ENCODE measurements around the gene FHAD1.

Gene FHAD1

DNA sequence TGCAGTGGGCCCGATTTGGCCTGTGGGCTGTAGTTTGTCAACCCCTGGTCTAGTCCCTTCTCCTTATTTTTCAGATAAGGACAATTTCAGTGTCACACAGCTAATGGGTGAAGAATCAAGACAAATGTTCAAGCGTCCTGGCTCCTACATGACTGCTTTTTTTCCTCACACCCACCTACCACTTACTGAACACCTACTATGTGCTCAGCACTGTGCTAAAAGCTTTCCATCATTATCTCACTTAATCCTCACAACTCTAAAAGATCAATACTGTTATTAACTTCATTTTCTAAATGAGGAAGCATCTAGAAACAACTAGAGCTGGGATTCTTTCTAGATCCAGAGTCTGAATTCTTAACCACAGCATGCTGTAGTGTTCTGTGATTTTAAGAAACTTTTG is 94.2 kb downstream of the FHAD1 start:
- H3K4me3 ChIP-seq (ENCODE audit: low read depth, low read length): no peak overlapping the region
- TF ChIP-seq CTCF (IDR thresholded peaks at IDR 0.05; ENCODE audit: borderline replicate concordance, insufficient read depth, low read depth, low read length): no peak

DNA sequence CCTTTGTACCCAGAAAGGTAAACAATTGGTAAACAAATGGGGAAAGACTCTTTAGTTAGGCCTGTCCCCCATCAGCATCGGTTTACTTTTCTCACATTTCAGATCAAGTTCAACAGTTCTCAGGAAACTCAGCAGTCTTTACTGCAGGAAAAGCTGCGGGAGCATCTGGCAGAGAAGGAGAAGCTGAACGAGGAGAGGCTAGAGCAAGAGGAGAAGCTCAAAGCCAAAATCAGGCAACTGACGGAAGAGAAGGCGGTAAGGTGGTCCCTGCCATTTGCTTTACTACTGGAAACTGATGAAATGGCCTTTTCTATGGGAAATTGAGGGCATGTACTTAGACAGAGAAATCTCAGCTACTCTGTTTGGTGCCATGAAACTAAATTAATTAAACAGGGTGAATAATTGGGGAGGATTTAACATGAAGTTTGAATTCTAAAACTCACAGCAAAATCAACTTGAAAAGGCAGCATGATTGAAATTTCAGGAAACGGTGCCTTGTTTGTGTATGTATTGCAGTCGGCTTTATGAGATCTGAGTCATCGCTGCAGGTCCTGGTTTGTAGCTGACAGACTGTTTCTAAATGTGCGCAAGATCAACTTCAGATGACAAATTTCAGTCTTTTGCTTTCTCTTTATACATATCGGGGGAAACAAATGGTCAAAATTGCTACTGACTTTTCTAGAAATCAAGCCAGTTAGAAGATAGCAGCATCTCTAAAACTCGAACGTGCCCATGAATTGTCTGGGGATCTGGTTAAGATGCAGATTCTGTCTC is 94.8 kb downstream of the FHAD1 start:
- TF ChIP-seq CTCF (IDR thresholded peaks at IDR 0.05; ENCODE audit: borderline replicate concordance, insufficient read depth, low read depth, low read length): no peak
- H3K4me3 ChIP-seq (ENCODE audit: low read depth, low read length): no peak overlapping the region

- no peak for TF ChIP-seq CTCF (IDR thresholded peaks at IDR 0.05; ENCODE audit: borderline replicate concordance, insufficient read depth, low read depth, low read length)
- H3K4me3 ChIP-seq (ENCODE audit: low read depth, low read length): no peak overlapping the region
Measured at GRCh38 chr1:15342408-15342967, 95.5 kb downstream of the FHAD1 start.

GRCh38 chr1:15343099-15343498 is 96.1 kb downstream of the FHAD1 start:
- no peak for TF ChIP-seq CTCF (IDR thresholded peaks at IDR 0.05; ENCODE audit: borderline replicate concordance, insufficient read depth, low read depth, low read length)
- no peak overlapping the region for H3K4me3 ChIP-seq (ENCODE audit: low read depth, low read length)

- no peak for TF ChIP-seq CTCF (IDR thresholded peaks at IDR 0.05; ENCODE audit: borderline replicate concordance, insufficient read depth, low read depth, low read length)
- H3K4me3 ChIP-seq (ENCODE audit: low read depth, low read length): no peak overlapping the region
Measured at GRCh38 chr1:15343729-15344128, 96.7 kb downstream of the FHAD1 start.

- H3K4me3 ChIP-seq (ENCODE audit: low read depth, low read length): no peak overlapping the region
- TF ChIP-seq CTCF (IDR thresholded peaks at IDR 0.05; ENCODE audit: borderline replicate concordance, insufficient read depth, low read depth, low read length): no peak
Measured at GRCh38 chr1:15344380-15344779, 97.4 kb downstream of the FHAD1 start.

All from GM12875 (cell line).